K562 (cell line): ENCODE data around the gene PPP1R14C. TPM values are rescaled to one million over a fixed set of nuclear protein-coding genes. Genes with fewer than 3 reads are reported as not detected.

Source experiments
- E2F8 ChIP-seq: fragments of 450-650 bp; IDR thresholded peaks from 2 replicates; pipeline ENCODE4 v1.7.1; 2018; ENCODE audit warnings: mild to moderate bottlenecking, low read depth; ENCODE audit not compliant: partially characterized antibody
- ETS2 ChIP-seq: IDR thresholded peaks from 2 replicates; pipeline ENCODE4 v1.6.1; 2016; ENCODE audit warnings: borderline replicate concordance, missing genetic modification characterization, mild to moderate bottlenecking, moderate library complexity, missing compliant biosample characterization; ENCODE audit not compliant: poor library complexity, severe bottlenecking
- ETV5 ChIP-seq: sonication (generic); formaldehyde crosslinking; IDR thresholded peaks from 2 replicates; pipeline ENCODE4 v1.4.0; 2020; ENCODE audit warnings: low read depth, mild to moderate bottlenecking, missing genetic modification reagents
- HNRNPL ChIP-seq: fragments of 200-400 bp; formaldehyde crosslinking; IDR thresholded peaks from 2 replicates; pipeline ENCODE4 v1.6.1; 2017; ENCODE audit warnings: low read depth, mild to moderate bottlenecking, low read length
- HNRNPLL ChIP-seq: fragments of 200-400 bp; formaldehyde crosslinking; IDR thresholded peaks from 2 replicates; pipeline ENCODE4 v1.6.1; 2017; ENCODE audit warnings: low read length, low read depth, mild to moderate bottlenecking; ENCODE audit not compliant: poor library complexity, severe bottlenecking
- POU5F1 ChIP-seq: fragments of 150-350 bp; IDR thresholded peaks from 2 replicates; pipeline ENCODE4 v1.6.1; 2014; ENCODE audit warnings: borderline replicate concordance, low read length, low read depth, mild to moderate bottlenecking; ENCODE audit not compliant: partially characterized antibody
- PYGO2 ChIP-seq: fragments of 450-650 bp; IDR thresholded peaks from 2 replicates; pipeline ENCODE4 v1.6.1; 2016; ENCODE audit warnings: mild to moderate bottlenecking, missing genetic modification characterization, moderate library complexity, missing compliant biosample characterization
- SREBF2 ChIP-seq: sonication (generic); formaldehyde crosslinking; IDR thresholded peaks from 2 replicates; pipeline ENCODE4 v1.4.0; 2020; ENCODE audit warnings: mild to moderate bottlenecking, missing genetic modification reagents
- TFE3 ChIP-seq: fragments of 450-650 bp; formaldehyde crosslinking; IDR thresholded peaks from 2 replicates; pipeline ENCODE4 v1.4.0; 2020; ENCODE audit warnings: mild to moderate bottlenecking, mixed read lengths
- VEZF1 ChIP-seq: fragments of 200-800 bp; sonication (Bioruptor generic); IDR thresholded peaks from 2 replicates; pipeline ENCODE4 v1.6.1; 2017; ENCODE audit warnings: missing genetic modification characterization, missing compliant biosample characterization
- ZNF212 ChIP-seq: fragments of 450-650 bp; formaldehyde crosslinking; IDR thresholded peaks from 2 replicates; pipeline ENCODE4 v1.4.0; 2020; ENCODE audit warnings: mild to moderate bottlenecking
- polyA plus RNA-seq, 8 experiments: library from polyadenylated mRNA; depleted of rRNA in 4 of 8; stranded (reverse) in 5 of 8; unstranded in 3 of 8; fragments of >200 nt; fragmentation: Nextera tagmentation in 2 of 8; fragmentation: Illumina TruSeq in 1 of 8; extraction: Ambion mirVana in 2 of 8; extraction: Trizol in 1 of 8; gene quantifications; 2 replicates each; pipeline versions ENCODE4 v1.2.1 to v1.2.3, GENCODE V29; 2011 to 2014; ENCODE audit warnings: inconsistent platforms in 1 of 8, missing spikeins in 1 of 8
- total RNA-seq, 7 experiments: library from RNA; depleted of rRNA in 6 of 7; stranded (reverse); fragments of >200 nt in 6 of 7; fragmentation: Illumina TruSeq in 2 of 7; extraction: Trizol in 2 of 7; gene quantifications; 2 replicates each; pipeline versions ENCODE4 v1.2.1 to v1.2.3, GENCODE V29; 2011 to 2021; ENCODE audit warnings: low replicate concordance in 1 of 7
- TF ChIP-seq, protein P1 (sequence below), 2 experiments: IDR thresholded peaks in 1 of 2; conservative IDR thresholded peaks in 1 of 2; 2 replicates each; pipeline ENCODE4 v1.6.1; 2016; ENCODE audit warnings: low read depth in 2 of 2, mild to moderate bottlenecking in 1 of 2, missing compliant biosample characterization in 1 of 2, missing genetic modification characterization in 1 of 2, moderate library complexity in 1 of 2
- TF ChIP-seq, protein P2 (sequence below), 3 experiments: fragments of 200-800 bp in 1 of 3; fragments of 250-450 bp in 1 of 3; fragments of 450-650 bp in 1 of 3; sonication (Bioruptor Pico) in 1 of 3; sonication (Bioruptor generic) in 1 of 3; formaldehyde crosslinking in 1 of 3; IDR thresholded peaks; 2 replicates each; pipeline versions ENCODE4 v1.6.1 to v1.8.0; 2016 to 2022; ENCODE audit warnings: mild to moderate bottlenecking in 2 of 3, missing genetic modification characterization in 2 of 3, missing compliant biosample characterization in 1 of 3, moderate library complexity in 1 of 3

The PPP1R14C gene
- total and polyA plus RNA-seq, 9 of the 15 experiments (the other 6 are each of a cell fraction or from before 2014, with no cell fraction given), result 4.5 to 16.6 (median 11.9) TPM

GRCh38 chr6:150195996-150196417, 53.2 kb downstream of the PPP1R14C start (continued):
- TF ChIP-seq E2F8 (no peak), VEZF1 (no peak), POU5F1 (no peak), TFE3 (CRISPR knock-in tag) (no peak), HNRNPLL (no peak), ETV5 (CRISPR knock-in tag) (no peak), HNRNPL (no peak), PYGO2 (tag) (0 out of 2 replicates have a peak, but pooled peaks have one; percentile 21), ZNF212 (CRISPR knock-in tag) (no peak), SREBF2 (no peak), ETS2 (tag) (no peak)
- TF ChIP-seq, protein P1, sequence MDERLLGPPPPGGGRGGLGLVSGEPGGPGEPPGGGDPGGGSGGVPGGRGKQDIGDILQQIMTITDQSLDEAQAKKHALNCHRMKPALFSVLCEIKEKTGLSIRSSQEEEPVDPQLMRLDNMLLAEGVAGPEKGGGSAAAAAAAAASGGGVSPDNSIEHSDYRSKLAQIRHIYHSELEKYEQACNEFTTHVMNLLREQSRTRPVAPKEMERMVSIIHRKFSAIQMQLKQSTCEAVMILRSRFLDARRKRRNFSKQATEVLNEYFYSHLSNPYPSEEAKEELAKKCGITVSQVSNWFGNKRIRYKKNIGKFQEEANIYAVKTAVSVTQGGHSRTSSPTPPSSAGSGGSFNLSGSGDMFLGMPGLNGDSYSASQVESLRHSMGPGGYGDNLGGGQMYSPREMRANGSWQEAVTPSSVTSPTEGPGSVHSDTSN (CRISPR knock-in tag; IDR thresholded peaks at IDR 0.05; ENCODE audit: low read depth), result no peak
- TF ChIP-seq, protein P1 (tag; conservative IDR thresholded peaks at IDR 0.05; ENCODE audit: low read depth), result peak; percentile 98
- TF ChIP-seq, protein P2, sequence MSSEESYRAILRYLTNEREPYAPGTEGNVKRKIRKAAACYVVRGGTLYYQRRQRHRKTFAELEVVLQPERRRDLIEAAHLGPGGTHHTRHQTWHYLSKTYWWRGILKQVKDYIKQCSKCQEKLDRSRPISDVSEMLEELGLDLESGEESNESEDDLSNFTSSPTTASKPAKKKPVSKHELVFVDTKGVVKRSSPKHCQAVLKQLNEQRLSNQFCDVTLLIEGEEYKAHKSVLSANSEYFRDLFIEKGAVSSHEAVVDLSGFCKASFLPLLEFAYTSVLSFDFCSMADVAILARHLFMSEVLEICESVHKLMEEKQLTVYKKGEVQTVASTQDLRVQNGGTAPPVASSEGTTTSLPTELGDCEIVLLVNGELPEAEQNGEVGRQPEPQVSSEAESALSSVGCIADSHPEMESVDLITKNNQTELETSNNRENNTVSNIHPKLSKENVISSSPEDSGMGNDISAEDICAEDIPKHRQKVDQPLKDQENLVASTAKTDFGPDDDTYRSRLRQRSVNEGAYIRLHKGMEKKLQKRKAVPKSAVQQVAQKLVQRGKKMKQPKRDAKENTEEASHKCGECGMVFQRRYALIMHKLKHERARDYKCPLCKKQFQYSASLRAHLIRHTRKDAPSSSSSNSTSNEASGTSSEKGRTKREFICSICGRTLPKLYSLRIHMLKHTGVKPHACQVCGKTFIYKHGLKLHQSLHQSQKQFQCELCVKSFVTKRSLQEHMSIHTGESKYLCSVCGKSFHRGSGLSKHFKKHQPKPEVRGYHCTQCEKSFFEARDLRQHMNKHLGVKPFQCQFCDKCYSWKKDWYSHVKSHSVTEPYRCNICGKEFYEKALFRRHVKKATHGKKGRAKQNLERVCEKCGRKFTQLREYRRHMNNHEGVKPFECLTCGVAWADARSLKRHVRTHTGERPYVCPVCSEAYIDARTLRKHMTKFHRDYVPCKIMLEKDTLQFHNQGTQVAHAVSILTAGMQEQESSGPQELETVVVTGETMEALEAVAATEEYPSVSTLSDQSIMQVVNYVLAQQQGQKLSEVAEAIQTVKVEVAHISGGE (CRISPR knock-in tag; IDR thresholded peaks at IDR 0.05), result no peak
